Endodermal cell (in vitro differentiated cells): Measurements from ENCODE around the gene COL27A1. TPM values are rescaled to one million over a fixed set of nuclear protein-coding genes. Genes with fewer than 3 reads are reported as not detected.

Source experiments
- DNase-seq: peaks from one replicate; pipeline ENCODE4 v3.0.0-alpha.2; 2017
- H3K27ac ChIP-seq: 2 replicates; pipeline ENCODE4 v1.5.1; 2013; ENCODE audit warnings: mild to moderate bottlenecking, low read depth, low read length, moderate library complexity
- H3K27me3 ChIP-seq: 2 replicates; pipeline ENCODE4 v1.6.1; 2013; ENCODE audit warnings: mild to moderate bottlenecking, low read length, moderate library complexity; ENCODE audit not compliant: insufficient read depth, control insufficient read depth, poor library complexity, severe bottlenecking
- H3K36me3 ChIP-seq: 2 replicates; pipeline ENCODE4 v1.7.0; 2013; ENCODE audit warnings: mild to moderate bottlenecking, low read length, moderate library complexity; ENCODE audit not compliant: control insufficient read depth, insufficient read depth
- H3K4me1 ChIP-seq: one replicate; pipeline ENCODE4 v1.7.0; 2013; ENCODE audit warnings: low read length; ENCODE audit not compliant: control insufficient read depth, insufficient read depth
- H3K4me3 ChIP-seq: 2 replicates; pipeline ENCODE4 v1.5.1; 2013; ENCODE audit warnings: mild to moderate bottlenecking, low read length, moderate library complexity
- H3K9ac ChIP-seq: 2 replicates; pipeline ENCODE4 v1.6.1; 2013; ENCODE audit warnings: mild to moderate bottlenecking, low read length, moderate library complexity; ENCODE audit not compliant: poor library complexity, severe bottlenecking; ENCODE audit errors: extremely low read depth
- H3K9me3 ChIP-seq: 2 replicates; pipeline ENCODE4 v1.6.1; 2013; ENCODE audit warnings: mild to moderate bottlenecking, low read length, moderate library complexity; ENCODE audit not compliant: control insufficient read depth
- H3K27ac Mint-ChIP-seq: 2 replicates; pipeline ENCODE4 v1.8.0; 2020; ENCODE audit warnings: mixed read lengths
- H3K27me3 Mint-ChIP-seq: 2 replicates; pipeline ENCODE4 v1.8.0; 2021; ENCODE audit warnings: mild to moderate bottlenecking, mixed read lengths; ENCODE audit not compliant: insufficient read depth
- H3K36me3 Mint-ChIP-seq: 2 replicates; pipeline ENCODE4 v1.8.0; 2020; ENCODE audit warnings: low read depth, mixed read lengths
- H3K4me1 Mint-ChIP-seq: 2 replicates; pipeline ENCODE4 v1.8.0; 2020; ENCODE audit warnings: mixed read lengths
- H3K4me3 Mint-ChIP-seq: 2 replicates; pipeline ENCODE4 v1.8.0; 2020; ENCODE audit warnings: mild to moderate bottlenecking, moderate library complexity, mixed read lengths
- H3K9me3 Mint-ChIP-seq: 2 replicates; pipeline ENCODE4 v1.8.0; 2020; ENCODE audit warnings: mild to moderate bottlenecking, mixed read lengths
- WGBS, 2 experiments: methylation state at CpG; one replicate each; pipeline versions ENCODE4 v1.1.5 to v1.1.7; 2013; ENCODE audit warnings: missing lambda C conversion rate in 2 of 2, mixed read lengths in 1 of 2; ENCODE audit not compliant: insufficient coverage in 1 of 2, insufficient read length in 1 of 2; 5-methylcytosine and 5-hydroxymethylcytosine counted together
- total RNA-seq, 2 donors: library from RNA; stranded (reverse); fragmentation: NEBNext Ultra II Directional in 1 of 2; extraction: Animal tissue kit (Norgen Biotek cat#: 25700) in 1 of 2; gene quantifications; 2 replicates in 1 of 2; 3 replicates in 1 of 2; pipeline ENCODE4 v1.2.1, GENCODE V29; 2021
- TF ChIP-seq, protein P1 (sequence below): fragments of 200-600 bp; sonication (generic); conservative IDR thresholded peaks from 2 replicates; pipeline ENCODE4 v1.5.0; 2021; ENCODE audit warnings: antibody characterized with exemption, mild to moderate bottlenecking

The COL27A1 gene
- total RNA-seq, 2 donors from 2014 or later: 43.8 to 69.5 TPM

DNA sequence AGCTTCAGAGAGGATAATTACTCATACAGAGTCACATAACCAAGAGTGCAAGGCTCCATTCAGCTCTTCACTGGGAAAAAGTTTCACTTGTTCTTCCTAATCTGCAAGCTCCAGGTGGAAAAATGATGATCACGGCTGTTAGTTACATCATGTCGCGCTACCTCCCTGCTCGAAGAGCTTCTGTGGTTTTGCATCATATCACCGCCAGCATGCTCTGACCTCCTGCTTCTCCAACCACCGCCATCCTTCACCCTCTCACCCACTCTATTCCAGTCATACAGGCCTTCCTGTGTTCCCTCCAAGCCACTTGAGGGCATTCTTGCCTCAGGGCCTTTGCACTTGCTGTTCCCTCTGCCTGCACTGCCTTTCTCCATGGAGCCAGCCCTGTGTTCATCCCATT, 47.1 kb downstream of the COL27A1 start:
- no peaks in the 10 kb centered on the region for H3K9me3 Mint-ChIP-seq
- H3K36me3 Mint-ChIP-seq: peaks cover 10% of the 10 kb centered on the region
- no peak overlapping the region for H3K27ac ChIP-seq
- 92 to 97% methylated on average over 6 of the region's 6 CpGs for WGBS, 2 experiments
- H3K4me1 Mint-ChIP-seq: peaks cover 4% of the 10 kb centered on the region
- H3K4me1 ChIP-seq: no peaks in the 10 kb centered on the region
- no peaks in the 10 kb centered on the region for H3K9me3 ChIP-seq
- H3K9ac ChIP-seq: no peak overlapping the region
- no peak for DNase-seq
- TF ChIP-seq, protein P1, sequence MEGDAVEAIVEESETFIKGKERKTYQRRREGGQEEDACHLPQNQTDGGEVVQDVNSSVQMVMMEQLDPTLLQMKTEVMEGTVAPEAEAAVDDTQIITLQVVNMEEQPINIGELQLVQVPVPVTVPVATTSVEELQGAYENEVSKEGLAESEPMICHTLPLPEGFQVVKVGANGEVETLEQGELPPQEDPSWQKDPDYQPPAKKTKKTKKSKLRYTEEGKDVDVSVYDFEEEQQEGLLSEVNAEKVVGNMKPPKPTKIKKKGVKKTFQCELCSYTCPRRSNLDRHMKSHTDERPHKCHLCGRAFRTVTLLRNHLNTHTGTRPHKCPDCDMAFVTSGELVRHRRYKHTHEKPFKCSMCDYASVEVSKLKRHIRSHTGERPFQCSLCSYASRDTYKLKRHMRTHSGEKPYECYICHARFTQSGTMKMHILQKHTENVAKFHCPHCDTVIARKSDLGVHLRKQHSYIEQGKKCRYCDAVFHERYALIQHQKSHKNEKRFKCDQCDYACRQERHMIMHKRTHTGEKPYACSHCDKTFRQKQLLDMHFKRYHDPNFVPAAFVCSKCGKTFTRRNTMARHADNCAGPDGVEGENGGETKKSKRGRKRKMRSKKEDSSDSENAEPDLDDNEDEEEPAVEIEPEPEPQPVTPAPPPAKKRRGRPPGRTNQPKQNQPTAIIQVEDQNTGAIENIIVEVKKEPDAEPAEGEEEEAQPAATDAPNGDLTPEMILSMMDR: no peak
- no peak overlapping the region for H3K27ac Mint-ChIP-seq
- no peaks in the 10 kb centered on the region for H3K27me3 Mint-ChIP-seq
- peaks cover 67% of the 10 kb centered on the region for H3K36me3 ChIP-seq
- no peak overlapping the region for H3K4me3 Mint-ChIP-seq
- no peaks in the 10 kb centered on the region for H3K27me3 ChIP-seq
- no peak overlapping the region for H3K4me3 ChIP-seq

DNA sequence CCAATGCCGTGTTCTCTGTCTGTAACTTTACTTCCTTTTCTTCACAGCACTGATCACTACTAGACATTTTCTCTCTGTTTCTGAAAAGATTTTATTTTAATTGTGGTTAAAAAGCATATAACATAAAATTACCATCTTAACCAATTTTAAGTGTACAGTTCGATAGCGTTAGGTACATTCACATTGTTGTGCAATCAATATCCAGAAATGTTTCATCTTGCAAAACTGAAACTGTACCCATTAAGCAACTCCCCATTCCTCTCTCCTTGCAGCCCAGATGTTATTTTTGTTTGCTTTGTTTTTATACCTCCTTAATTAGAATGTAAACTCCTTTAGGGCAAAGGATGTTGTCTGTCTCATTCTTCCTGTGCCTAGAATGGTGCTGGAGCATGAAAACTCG, 47.5 kb downstream of the COL27A1 start:
- H3K27me3 Mint-ChIP-seq: no peaks in the 10 kb centered on the region
- no peak overlapping the region for H3K27ac Mint-ChIP-seq
- H3K27me3 ChIP-seq: no peaks in the 10 kb centered on the region
- H3K36me3 ChIP-seq: peaks cover 68% of the 10 kb centered on the region
- no peaks in the 10 kb centered on the region for H3K9me3 ChIP-seq
- no peak for DNase-seq
- H3K4me1 ChIP-seq: no peaks in the 10 kb centered on the region
- WGBS, 2 experiments: 94 to 100% methylated on average over 3 to 4 of the region's 4 CpGs
- TF ChIP-seq, protein P1: no peak
- peaks cover 4% of the 10 kb centered on the region for H3K4me1 Mint-ChIP-seq
- H3K27ac ChIP-seq: no peak overlapping the region
- H3K9me3 Mint-ChIP-seq: no peaks in the 10 kb centered on the region
- H3K4me3 ChIP-seq: no peak overlapping the region
- H3K4me3 Mint-ChIP-seq: no peak overlapping the region
- peaks cover 10% of the 10 kb centered on the region for H3K36me3 Mint-ChIP-seq
- H3K9ac ChIP-seq: no peak overlapping the region

DNA sequence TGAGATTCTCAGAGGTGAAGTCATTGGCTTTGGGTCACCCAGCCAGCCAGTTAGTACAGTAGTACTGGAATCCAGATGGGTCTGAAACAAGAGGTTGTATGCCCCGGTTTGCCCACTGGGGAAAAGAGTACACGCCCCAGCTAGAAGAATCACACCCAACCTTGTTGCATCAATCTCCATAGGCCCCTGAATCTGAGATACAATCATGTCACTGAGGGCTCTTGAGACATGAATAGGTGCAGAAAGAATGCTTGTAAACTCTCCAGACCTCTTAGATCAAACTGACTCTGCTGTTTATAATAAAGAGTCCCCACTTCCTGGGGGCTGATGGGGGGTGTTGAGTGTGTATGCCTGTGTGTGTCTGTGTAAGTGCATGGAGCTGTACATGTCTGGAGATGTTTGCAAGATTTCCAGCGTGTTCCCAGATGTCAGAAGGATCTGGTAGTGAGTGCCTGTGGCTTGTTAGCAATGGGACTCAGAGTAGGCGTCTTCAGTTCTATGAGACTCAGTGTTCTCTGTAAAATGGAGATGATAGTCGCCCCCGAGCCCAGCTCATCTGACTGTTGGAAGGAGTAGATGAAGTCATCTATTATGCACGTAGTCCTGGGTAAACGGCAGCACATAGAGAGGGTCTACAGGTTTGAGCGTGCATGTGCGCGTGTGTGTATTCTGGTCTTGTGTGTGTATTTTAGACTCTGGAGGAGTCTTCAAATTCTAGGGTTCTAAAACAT, 48.2 kb downstream of the COL27A1 start:
- Mint-ChIP-seq H3K4me1 (peaks cover 4% of the 10 kb centered on the region), H3K27ac (no peak overlapping the region)

More for the DNA sequence above, 48.2 kb downstream of the COL27A1 start:
- TF ChIP-seq, protein P1: no peak
- H3K27ac ChIP-seq: no peak overlapping the region
- H3K9ac ChIP-seq: no peak overlapping the region
- Mint-ChIP-seq H3K9me3 (no peaks in the 10 kb centered on the region), H3K4me3 (no peak overlapping the region), H3K36me3 (peaks cover 9% of the 10 kb centered on the region), H3K27me3 (no peaks in the 10 kb centered on the region)
- 95% methylated on average over 10 to 11 of the region's 11 CpGs for WGBS, 2 experiments
- no peak for DNase-seq
- no peaks in the 10 kb centered on the region for H3K9me3 ChIP-seq
- H3K27me3 ChIP-seq: no peaks in the 10 kb centered on the region
- peaks cover 62% of the 10 kb centered on the region for H3K36me3 ChIP-seq
- no peak overlapping the region for H3K4me3 ChIP-seq
- no peaks in the 10 kb centered on the region for H3K4me1 ChIP-seq
